ENCODE measurements around the gene RASSF10. TPM values are rescaled to one million over a fixed set of nuclear protein-coding genes. Genes with fewer than 3 reads are reported as not detected.

Gene RASSF10
- total RNA-seq, 1 experiment from 2014 or later, result not detected

DNA sequence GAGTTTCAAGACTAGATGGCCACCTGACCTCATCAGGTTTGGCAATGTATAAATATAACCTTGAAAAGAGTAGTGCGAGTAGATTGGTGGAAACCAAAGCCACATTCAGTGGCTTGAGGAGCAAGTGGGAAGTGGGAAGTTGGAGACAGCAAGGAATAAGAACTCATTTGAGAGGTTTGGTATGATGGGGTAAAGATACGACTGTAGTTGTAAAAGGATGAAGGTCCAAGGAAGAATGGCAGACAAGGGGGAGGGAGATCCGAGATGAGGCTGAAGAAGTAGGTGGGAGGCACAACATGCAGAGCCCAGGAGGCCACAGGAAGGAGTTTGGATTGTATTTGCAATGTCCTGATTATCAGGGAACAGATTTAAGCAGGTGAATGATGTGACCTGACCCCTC, 20.8 kb downstream of the RASSF10 start:
- Histone ChIP-seq H3K36me3 (ENCODE audit: low read depth, low read length) (no peaks in the 10 kb centered on the region), H4K20me1 (ENCODE audit: low read length) (no peaks in the 10 kb centered on the region), H3K79me2 (ENCODE audit: low read length) (no peaks in the 10 kb centered on the region), H3K4me3 (ENCODE audit: low read length) (no peak overlapping the region), H3K9me2 (replicated peaks; ENCODE audit: low read length) (no peaks in the 10 kb centered on the region), H3F3A (ENCODE audit: low read length, unreplicated experiment) (no peaks in the 10 kb centered on the region), H2AFZ (ENCODE audit: low read length) (no peak overlapping the region), H3K27me3 (ENCODE audit: low read length) (0 out of 2 replicates have a peak, but pooled peaks cover 4% of the 10 kb centered on the region), H3K9ac (ENCODE audit: low read length) (no peak overlapping the region), H3K4me1 (ENCODE audit: insufficient read depth, low read length) (no peaks in the 10 kb centered on the region), H3K4me2 (ENCODE audit: low read length) (no peak overlapping the region), H3K9me3 (ENCODE audit: low read length) (no peaks in the 10 kb centered on the region), H3K27ac (ENCODE audit: low read length) (no peak overlapping the region)
- CTCF ChIA-PET, result no interaction called here
- TF ChIP-seq, protein P1, sequence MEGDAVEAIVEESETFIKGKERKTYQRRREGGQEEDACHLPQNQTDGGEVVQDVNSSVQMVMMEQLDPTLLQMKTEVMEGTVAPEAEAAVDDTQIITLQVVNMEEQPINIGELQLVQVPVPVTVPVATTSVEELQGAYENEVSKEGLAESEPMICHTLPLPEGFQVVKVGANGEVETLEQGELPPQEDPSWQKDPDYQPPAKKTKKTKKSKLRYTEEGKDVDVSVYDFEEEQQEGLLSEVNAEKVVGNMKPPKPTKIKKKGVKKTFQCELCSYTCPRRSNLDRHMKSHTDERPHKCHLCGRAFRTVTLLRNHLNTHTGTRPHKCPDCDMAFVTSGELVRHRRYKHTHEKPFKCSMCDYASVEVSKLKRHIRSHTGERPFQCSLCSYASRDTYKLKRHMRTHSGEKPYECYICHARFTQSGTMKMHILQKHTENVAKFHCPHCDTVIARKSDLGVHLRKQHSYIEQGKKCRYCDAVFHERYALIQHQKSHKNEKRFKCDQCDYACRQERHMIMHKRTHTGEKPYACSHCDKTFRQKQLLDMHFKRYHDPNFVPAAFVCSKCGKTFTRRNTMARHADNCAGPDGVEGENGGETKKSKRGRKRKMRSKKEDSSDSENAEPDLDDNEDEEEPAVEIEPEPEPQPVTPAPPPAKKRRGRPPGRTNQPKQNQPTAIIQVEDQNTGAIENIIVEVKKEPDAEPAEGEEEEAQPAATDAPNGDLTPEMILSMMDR (conservative IDR thresholded peaks at IDR 0.05; ENCODE audit: low read depth, low read length), result no peak
- TF ChIP-seq EZH2 (IDR thresholded peaks at IDR 0.05; ENCODE audit: low read length, unreplicated experiment), result no peak
- no peak for TF ChIP-seq EZH2phosphoT487 (IDR thresholded peaks at IDR 0.05; ENCODE audit: borderline replicate concordance, low read length)
- POLR2A ChIA-PET (ENCODE audit: unreplicated experiment), result no interaction called here
- DNase-seq, result no peak
- no TSS peak for BruUV-seq (replicated peaks)
- intact Hi-C loops (cut with micrococcal nuclease), result no loop called here
- no peak for ATAC-seq

DNA sequence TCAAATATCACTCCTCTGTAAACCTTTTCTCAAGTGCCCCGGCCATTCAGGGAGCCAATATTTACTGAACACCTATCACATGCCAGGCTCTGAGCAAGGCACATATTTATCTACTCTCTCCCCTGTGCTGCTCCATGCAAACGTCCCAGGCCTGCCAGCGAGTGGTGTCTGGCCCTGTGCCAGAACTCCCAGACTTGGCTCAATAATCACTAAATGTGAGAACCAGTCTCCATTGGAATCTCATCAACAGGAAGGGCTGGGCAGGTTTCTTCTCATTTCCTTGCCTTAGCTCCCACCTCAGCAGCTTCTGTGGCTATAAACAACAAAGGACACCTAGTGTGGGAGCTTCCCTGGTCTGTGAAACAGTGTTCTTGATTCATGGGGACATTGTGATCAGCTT, 21.7 kb downstream of the RASSF10 start:
- BruUV-seq (replicated peaks), result no TSS peak
- no peaks in the 10 kb centered on the region for H4K20me1 ChIP-seq (ENCODE audit: low read length)
- no peaks in the 10 kb centered on the region for H3K9me2 ChIP-seq (replicated peaks; ENCODE audit: low read length)
- no peaks in the 10 kb centered on the region for H3K79me2 ChIP-seq (ENCODE audit: low read length)
- no peaks in the 10 kb centered on the region for H3F3A ChIP-seq (ENCODE audit: low read length, unreplicated experiment)
- no peak overlapping the region for H2AFZ ChIP-seq (ENCODE audit: low read length)
- no peaks in the 10 kb centered on the region for H3K4me1 ChIP-seq (ENCODE audit: insufficient read depth, low read length)
- H3K4me3 ChIP-seq (ENCODE audit: low read length), result no peak overlapping the region
- no peak overlapping the region for H3K9ac ChIP-seq (ENCODE audit: low read length)
- TF ChIP-seq, protein P1 (conservative IDR thresholded peaks at IDR 0.05; ENCODE audit: low read depth, low read length), result no peak
- TF ChIP-seq EZH2 (IDR thresholded peaks at IDR 0.05; ENCODE audit: low read length, unreplicated experiment) (no peak), EZH2phosphoT487 (IDR thresholded peaks at IDR 0.05; ENCODE audit: borderline replicate concordance, low read length) (no peak)
- CTCF ChIA-PET, result no interaction called here
- DNase-seq (no peak), ATAC-seq (no peak)
- H3K27me3 ChIP-seq (ENCODE audit: low read length), result 0 out of 2 replicates have a peak, but pooled peaks cover 4% of the 10 kb centered on the region
- POLR2A ChIA-PET (ENCODE audit: unreplicated experiment), result no interaction called here
- intact Hi-C loops (cut with micrococcal nuclease), result no loop called here
- no peaks in the 10 kb centered on the region for H3K36me3 ChIP-seq (ENCODE audit: low read depth, low read length)
- no peaks in the 10 kb centered on the region for H3K9me3 ChIP-seq (ENCODE audit: low read length)
- no peak overlapping the region for H3K27ac ChIP-seq (ENCODE audit: low read length)
- H3K4me2 ChIP-seq (ENCODE audit: low read length), result no peak overlapping the region

GRCh38 chr11:13031349-13031748, 22.2 kb downstream of the RASSF10 start:
- BruUV-seq (replicated peaks), result no TSS peak
- H3K4me1 ChIP-seq (ENCODE audit: insufficient read depth, low read length), result no peaks in the 10 kb centered on the region
- no peak overlapping the region for H3K9ac ChIP-seq (ENCODE audit: low read length)
- H3K36me3 ChIP-seq (ENCODE audit: low read depth, low read length), result no peaks in the 10 kb centered on the region
- DNase-seq, result no peak
- H3K9me2 ChIP-seq (replicated peaks; ENCODE audit: low read length), result no peaks in the 10 kb centered on the region
- H3K4me2 ChIP-seq (ENCODE audit: low read length), result no peak overlapping the region
- ChIA-PET CTCF (no interaction called here), POLR2A (ENCODE audit: unreplicated experiment) (no interaction called here)
- no peak for ATAC-seq
- no peaks in the 10 kb centered on the region for H3K79me2 ChIP-seq (ENCODE audit: low read length)
- no peak overlapping the region for H3K4me3 ChIP-seq (ENCODE audit: low read length)
- no peak for TF ChIP-seq EZH2phosphoT487 (IDR thresholded peaks at IDR 0.05; ENCODE audit: borderline replicate concordance, low read length)
- TF ChIP-seq, protein P1 (conservative IDR thresholded peaks at IDR 0.05; ENCODE audit: low read depth, low read length), result no peak
- no peak for TF ChIP-seq EZH2 (IDR thresholded peaks at IDR 0.05; ENCODE audit: low read length, unreplicated experiment)
- no peaks in the 10 kb centered on the region for H3F3A ChIP-seq (ENCODE audit: low read length, unreplicated experiment)
- no peaks in the 10 kb centered on the region for H3K9me3 ChIP-seq (ENCODE audit: low read length)
- H2AFZ ChIP-seq (ENCODE audit: low read length), result no peak overlapping the region
- 0 out of 2 replicates have a peak, but pooled peaks cover 4% of the 10 kb centered on the region for H3K27me3 ChIP-seq (ENCODE audit: low read length)
- intact Hi-C loops (cut with micrococcal nuclease), result no loop called here
- no peaks in the 10 kb centered on the region for H4K20me1 ChIP-seq (ENCODE audit: low read length)
- no peak overlapping the region for H3K27ac ChIP-seq (ENCODE audit: low read length)

Data from PC-3 (cell line).